Activated naive CD8-positive, alpha-beta T cell treated with anti-CD3 and anti-CD28 coated beads, Interleukin-2, amount 10 ng/mL, durations not matched to agents 7 days and 5 days (primary cell): ENCODE data around the gene SLC25A21. TPM values are rescaled to one million over a fixed set of nuclear protein-coding genes. Genes with fewer than 3 reads are reported as not detected.
A peak's percentile ranks its signal among the peaks of the same experiment; 100 is the strongest.
"Not testable (repeated sequence)": the region's sequence is repeated elsewhere in the genome, so short reads cannot be mapped to it uniquely, and the experiment has no call there.

ENCODE experiments used
- ATAC-seq: fragments of 150-1000 bp; cut with Tn5 transposase; one replicate; pipeline ENCODE4 v1.10.0; 2021; ENCODE audit warnings: low read depth, moderate library complexity
- POLR2A ChIA-PET: fragments of 350-600 bp; sonication (Branson Sonifier 250); formaldehyde crosslinking; loops from one replicate; lab custom pipeline; 2021; ENCODE audit warnings: antibody characterized with exemption; lab: Charles Lee
- DNase-seq: peaks from one replicate; pipeline ENCODE4 v3.0.0; 2021
- H3K27ac Mint-ChIP-seq: one replicate; pipeline ENCODE4 v1.8.0; 2022; ENCODE audit warnings: mild to moderate bottlenecking, mixed read lengths
- H3K27me3 Mint-ChIP-seq: one replicate; pipeline ENCODE4 v1.8.0; 2022; ENCODE audit warnings: mild to moderate bottlenecking, moderate library complexity, mixed read lengths
- H3K36me3 Mint-ChIP-seq: one replicate; pipeline ENCODE4 v1.8.0; 2021; ENCODE audit warnings: mild to moderate bottlenecking, mixed read lengths
- H3K4me1 Mint-ChIP-seq: one replicate; pipeline ENCODE4 v1.8.0; 2021; ENCODE audit warnings: mixed read lengths
- H3K4me3 Mint-ChIP-seq: one replicate; pipeline ENCODE4 v1.8.0; 2022; ENCODE audit warnings: mild to moderate bottlenecking, moderate library complexity, mixed read lengths
- H3K9me3 Mint-ChIP-seq: one replicate; pipeline ENCODE4 v1.8.0; 2021; ENCODE audit warnings: mixed read lengths
- total RNA-seq, 2 experiments: library from RNA; stranded (reverse); gene quantifications; one replicate each; pipeline ENCODE4 v1.2.3, GENCODE V29; 2021

SLC25A21 gene
- total RNA-seq = not detected

DNA sequence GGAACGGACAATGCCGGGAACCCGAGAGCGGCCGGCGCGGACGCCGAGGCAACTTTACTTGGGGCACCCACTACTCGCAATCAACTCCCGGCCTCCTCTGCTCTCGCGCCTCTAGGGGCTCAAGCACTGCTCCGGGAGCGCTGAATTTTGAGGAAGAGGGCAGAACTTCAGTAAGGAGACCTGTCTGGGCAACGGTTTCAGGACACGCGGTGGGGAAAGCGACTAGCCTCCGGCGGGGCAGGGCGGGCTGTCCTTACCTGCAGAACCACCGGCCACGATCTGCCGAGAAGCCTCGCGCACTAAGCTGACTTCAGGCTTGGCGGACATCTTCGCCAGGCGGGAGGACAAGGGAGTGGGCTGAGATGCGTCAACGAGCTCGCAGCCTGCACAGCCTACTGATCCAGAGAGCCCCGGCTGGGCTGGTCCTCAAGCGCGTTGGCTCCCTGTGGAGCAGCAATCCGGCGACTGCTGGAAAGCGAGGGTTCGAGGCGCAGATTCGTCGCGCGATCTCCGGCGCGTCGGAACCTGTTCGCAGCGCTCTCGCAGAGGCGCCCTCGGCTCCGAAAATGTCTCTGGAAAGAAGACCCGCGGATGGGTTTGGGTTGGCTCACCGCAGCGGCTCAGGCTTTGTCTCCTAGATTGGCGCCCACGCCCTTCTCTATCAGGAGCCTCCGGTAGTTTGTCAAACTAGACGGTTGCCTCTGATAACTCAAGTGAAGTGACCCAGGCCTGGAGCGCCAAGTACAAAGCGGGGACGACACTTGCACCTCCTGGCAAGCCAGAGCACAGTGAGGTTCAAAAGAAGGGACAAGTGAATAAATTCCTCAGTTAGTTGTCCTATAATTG is at the start of gene SLC25A21:
Gene SLC25A21, minus strand, starts transcription at position 583 of the 846 bp plus-strand sequence.
- DNase-seq = peak; percentile 28
- no peaks in the 10 kb centered on the region for H3K4me1 Mint-ChIP-seq
- H3K9me3 Mint-ChIP-seq = peaks cover 2% of the 10 kb centered on the region
- POLR2A ChIA-PET = no interaction called here
- H3K27me3 Mint-ChIP-seq = peaks cover 30% of the 10 kb centered on the region
- ATAC-seq = no peak
- H3K4me3 Mint-ChIP-seq = peak within 1 kb of the TSS; percentile 32
- no peak within 1 kb of the TSS for H3K27ac Mint-ChIP-seq
- H3K36me3 Mint-ChIP-seq = no peaks in the 10 kb centered on the region

- no peak overlapping the region for H3K4me3 Mint-ChIP-seq
- no peaks in the 10 kb centered on the region for H3K27me3 Mint-ChIP-seq
- ATAC-seq (no peak), DNase-seq (no peak)
- peaks cover 6% of the 10 kb centered on the region for H3K9me3 Mint-ChIP-seq
- no peaks in the 10 kb centered on the region for H3K36me3 Mint-ChIP-seq
- POLR2A ChIA-PET = no interaction called here
- no peaks in the 10 kb centered on the region for H3K4me1 Mint-ChIP-seq
- no peak overlapping the region for H3K27ac Mint-ChIP-seq
Observed at GRCh38 chr14:37221073-37221472, 48.7 kb upstream of the SLC25A21 start.

GRCh38 chr14:37215345-37215744 is 42.9 kb upstream of the SLC25A21 start:
- no peaks in the 10 kb centered on the region for H3K27me3 Mint-ChIP-seq
- H3K27ac Mint-ChIP-seq = no peak overlapping the region
- DNase-seq (no peak), ATAC-seq (no peak)
- no peak overlapping the region for H3K4me3 Mint-ChIP-seq
- H3K4me1 Mint-ChIP-seq = no peaks in the 10 kb centered on the region
- no peaks in the 10 kb centered on the region for H3K9me3 Mint-ChIP-seq
- POLR2A ChIA-PET = no interaction called here
- H3K36me3 Mint-ChIP-seq = no peaks in the 10 kb centered on the region

DNA sequence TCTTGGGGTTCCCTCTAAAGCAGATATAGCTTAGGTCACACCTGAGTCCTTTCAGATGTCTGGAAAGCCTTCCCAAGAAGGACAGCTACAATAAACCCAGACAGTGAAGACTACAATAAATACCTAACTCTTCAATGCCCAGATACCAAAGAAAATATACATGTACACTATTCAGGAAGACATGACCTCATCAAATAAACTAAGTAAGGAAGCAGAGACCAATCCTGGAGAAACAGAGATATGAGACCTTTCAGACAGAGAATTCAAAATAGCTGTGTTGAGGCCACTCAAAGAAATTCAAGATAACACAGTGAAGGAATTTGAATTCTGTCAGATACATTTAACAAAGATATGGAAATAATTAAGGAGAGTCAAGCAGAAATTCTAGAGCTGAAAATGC is 40.6 kb upstream of the SLC25A21 start:
- Mint-ChIP-seq H3K4me1 (no peaks in the 10 kb centered on the region), H3K4me3 (no peak overlapping the region), H3K27ac (no peak overlapping the region), H3K36me3 (no peaks in the 10 kb centered on the region), H3K27me3 (no peaks in the 10 kb centered on the region), H3K9me3 (no peaks in the 10 kb centered on the region)
- POLR2A ChIA-PET = interaction anchor here (0.6 kb wide), 1 partner anchor 30 kb away, joined by 4 read pairs; no protein-coding TSS in a partner anchor
- no peak for DNase-seq
- ATAC-seq = no peak

GRCh38 chr14:37210448-37210847 is 38.0 kb upstream of the SLC25A21 start:
- Mint-ChIP-seq H3K4me3 (no peak overlapping the region), H3K9me3 (peaks cover 7% of the 10 kb centered on the region), H3K27me3 (no peaks in the 10 kb centered on the region), H3K27ac (no peak overlapping the region), H3K36me3 (no peaks in the 10 kb centered on the region), H3K4me1 (no peaks in the 10 kb centered on the region)
- POLR2A ChIA-PET = no interaction called here
- ATAC-seq = no peak
- no peak for DNase-seq

GRCh38 chr14:37209617-37210016 is 37.2 kb upstream of the SLC25A21 start:
- H3K27me3 Mint-ChIP-seq, ATAC-seq, H3K9me3 Mint-ChIP-seq, H3K27ac Mint-ChIP-seq, POLR2A ChIA-PET, DNase-seq, H3K4me3 Mint-ChIP-seq, H3K4me1 Mint-ChIP-seq, H3K36me3 Mint-ChIP-seq: not testable (repeated sequence)

DNA sequence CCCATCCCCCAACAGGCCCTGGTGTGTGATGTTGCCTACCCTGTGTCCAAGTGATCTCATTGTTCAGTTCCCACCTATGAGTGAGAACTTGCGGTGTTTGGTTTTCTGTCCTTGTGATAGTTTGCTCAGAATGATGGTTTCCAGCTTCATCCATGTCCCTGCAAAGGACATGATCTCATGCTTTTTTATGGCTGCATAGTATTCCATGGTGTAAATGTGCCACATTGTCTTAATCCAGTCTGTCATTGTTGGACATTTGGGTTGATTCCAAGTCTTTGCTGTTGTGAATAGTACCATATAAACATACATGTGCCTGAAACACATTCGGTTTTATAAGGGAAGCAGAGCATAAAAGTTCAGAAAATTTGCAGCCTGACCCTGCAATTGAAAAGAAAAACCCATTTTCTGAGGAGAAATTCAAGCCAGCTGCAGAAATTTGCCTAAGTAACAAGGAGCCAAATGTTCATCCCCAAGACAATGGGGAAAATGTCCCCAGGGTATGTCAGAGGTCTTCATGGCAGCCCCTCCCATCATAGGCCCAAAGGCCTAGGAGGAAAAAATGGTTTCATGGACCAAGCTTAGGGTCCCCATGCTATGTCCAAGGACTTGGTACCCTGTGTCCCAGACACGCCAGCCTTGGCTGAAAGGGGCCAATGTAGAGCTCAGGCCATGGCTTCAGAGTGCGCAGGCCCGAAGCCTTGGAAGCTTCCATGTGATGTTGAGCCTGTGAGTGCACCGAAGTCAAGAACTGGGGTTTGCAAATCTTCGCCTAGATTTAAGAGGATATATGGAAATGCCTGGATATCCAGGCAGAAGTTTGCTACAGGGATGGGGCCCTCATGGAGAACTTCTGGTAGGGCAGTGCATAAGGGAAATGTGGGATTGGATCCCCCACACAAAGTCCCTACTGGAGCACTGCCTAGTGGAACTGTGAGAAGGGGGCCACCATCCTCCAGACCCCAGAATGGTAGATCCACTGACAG is 33.5 kb upstream of the SLC25A21 start:
- H3K27ac Mint-ChIP-seq, H3K4me3 Mint-ChIP-seq, ATAC-seq, H3K36me3 Mint-ChIP-seq, H3K27me3 Mint-ChIP-seq, DNase-seq, H3K4me1 Mint-ChIP-seq: not testable (repeated sequence)
- POLR2A ChIA-PET = interaction anchor here (0.6 kb wide), 1 partner anchor 65 kb away, joined by 3 read pairs; no protein-coding TSS in a partner anchor
- H3K9me3 Mint-ChIP-seq = peaks cover 11% of the 10 kb centered on the region

GRCh38 chr14:37203423-37203822 is 31.0 kb upstream of the SLC25A21 start:
- H3K36me3 Mint-ChIP-seq = no peaks in the 10 kb centered on the region
- no peak overlapping the region for H3K27ac Mint-ChIP-seq
- peaks cover 11% of the 10 kb centered on the region for H3K9me3 Mint-ChIP-seq
- H3K27me3 Mint-ChIP-seq = peaks cover 5% of the 10 kb centered on the region
- POLR2A ChIA-PET = no interaction called here
- DNase-seq (no peak), ATAC-seq (no peak)
- H3K4me3 Mint-ChIP-seq = no peak overlapping the region
- peaks cover 2% of the 10 kb centered on the region for H3K4me1 Mint-ChIP-seq

DNA sequence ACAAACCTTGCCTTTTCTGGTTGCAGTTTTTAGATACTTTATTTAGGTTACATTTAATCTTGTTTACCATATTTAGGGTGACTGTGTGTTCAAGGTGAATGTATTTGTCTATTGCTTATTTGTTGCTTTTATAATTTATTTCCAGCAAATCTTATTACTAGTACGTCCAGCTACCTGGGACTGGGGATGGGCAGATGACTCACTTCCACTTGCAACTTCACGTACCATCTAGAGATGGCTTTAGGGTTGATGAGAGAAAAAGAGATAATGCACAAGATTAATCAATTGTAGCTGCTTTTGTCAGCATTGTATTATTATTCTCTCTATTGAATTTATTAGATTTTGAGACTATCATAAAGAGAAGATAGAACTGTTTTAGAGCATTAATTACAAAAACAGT is 30.4 kb upstream of the SLC25A21 start:
- no peak overlapping the region for H3K4me3 Mint-ChIP-seq
- peaks cover 11% of the 10 kb centered on the region for H3K9me3 Mint-ChIP-seq
- H3K36me3 Mint-ChIP-seq = no peaks in the 10 kb centered on the region
- H3K27me3 Mint-ChIP-seq = peaks cover 10% of the 10 kb centered on the region
- DNase-seq (no peak), ATAC-seq (no peak)
- H3K4me1 Mint-ChIP-seq = peaks cover 4% of the 10 kb centered on the region
- POLR2A ChIA-PET = no interaction called here
- no peak overlapping the region for H3K27ac Mint-ChIP-seq

DNA sequence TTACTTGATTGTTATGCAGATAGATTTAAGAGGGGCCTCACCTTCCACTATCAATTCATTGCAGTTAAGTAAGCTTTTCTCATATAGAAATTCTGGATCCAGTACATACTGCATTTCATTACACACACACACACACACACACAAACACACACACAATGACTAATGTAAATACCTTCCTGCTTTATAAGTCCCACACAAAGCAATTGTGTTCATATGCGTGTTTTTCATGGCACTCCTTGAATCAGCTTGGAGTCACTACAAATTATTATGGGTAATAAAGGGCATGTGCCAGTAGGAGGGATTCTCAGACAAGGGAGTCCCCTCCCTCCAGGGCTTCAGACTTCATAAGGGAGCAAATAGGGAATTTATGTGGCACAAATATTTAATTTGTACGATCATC is 29.9 kb upstream of the SLC25A21 start:
- Mint-ChIP-seq H3K4me1 (peaks cover 7% of the 10 kb centered on the region), H3K27me3 (peaks cover 14% of the 10 kb centered on the region), H3K27ac (no peak overlapping the region), H3K9me3 (peaks cover 11% of the 10 kb centered on the region), H3K4me3 (no peak overlapping the region), H3K36me3 (no peaks in the 10 kb centered on the region)
- DNase-seq = no peak
- ATAC-seq = no peak
- POLR2A ChIA-PET = no interaction called here

DNA sequence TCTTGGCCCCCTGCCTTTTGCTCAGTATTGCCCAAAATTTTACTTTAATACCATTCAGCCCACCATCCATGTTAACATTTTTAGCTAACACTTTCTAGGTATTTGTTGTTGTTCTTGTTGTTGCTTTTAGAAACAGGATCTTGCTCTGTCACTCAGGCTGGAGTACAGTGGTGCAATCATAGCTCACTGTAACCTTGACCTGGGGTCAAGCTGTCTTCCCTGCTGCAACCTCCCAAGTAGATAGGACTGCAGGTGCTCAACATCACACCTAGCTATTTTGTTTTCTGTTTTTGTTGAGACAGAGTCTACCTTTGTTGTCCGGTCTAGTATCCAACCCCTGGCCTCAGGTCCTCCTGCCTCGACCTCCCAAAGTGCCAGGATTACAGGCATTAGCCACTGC is 29.3 kb upstream of the SLC25A21 start:
- ATAC-seq (no peak), DNase-seq (no peak)
- H3K36me3 Mint-ChIP-seq = no peaks in the 10 kb centered on the region
- peaks cover 9% of the 10 kb centered on the region for H3K4me1 Mint-ChIP-seq
- POLR2A ChIA-PET = no interaction called here
- H3K27ac Mint-ChIP-seq = no peak overlapping the region
- H3K4me3 Mint-ChIP-seq = no peak overlapping the region
- H3K27me3 Mint-ChIP-seq = peaks cover 19% of the 10 kb centered on the region
- peaks cover 8% of the 10 kb centered on the region for H3K9me3 Mint-ChIP-seq

GRCh38 chr14:37198907-37199306 is 26.5 kb upstream of the SLC25A21 start:
- H3K4me1 Mint-ChIP-seq = peaks cover 9% of the 10 kb centered on the region
- ATAC-seq (no peak), DNase-seq (no peak)
- POLR2A ChIA-PET = no interaction called here
- no peaks in the 10 kb centered on the region for H3K36me3 Mint-ChIP-seq
- peaks cover 26% of the 10 kb centered on the region for H3K27me3 Mint-ChIP-seq
- H3K27ac Mint-ChIP-seq = no peak overlapping the region
- H3K9me3 Mint-ChIP-seq = no peaks in the 10 kb centered on the region
- no peak overlapping the region for H3K4me3 Mint-ChIP-seq

- Mint-ChIP-seq H3K36me3 (no peaks in the 10 kb centered on the region), H3K4me1 (peaks cover 9% of the 10 kb centered on the region), H3K4me3 (peak overlapping the region; percentile 73), H3K9me3 (no peaks in the 10 kb centered on the region), H3K27ac (no peak overlapping the region), H3K27me3 (peaks cover 26% of the 10 kb centered on the region)
- POLR2A ChIA-PET = no interaction called here
- no peak for DNase-seq
- ATAC-seq = no peak
Observed at GRCh38 chr14:37198273-37198598, 25.8 kb upstream of the SLC25A21 start.
